Fibroblast of lung (primary cell): ENCODE data around the gene PRKAG1.

Experiments
- CTCF ChIP-seq, 2 donors: IDR thresholded peaks in 1 of 2; conservative IDR thresholded peaks in 1 of 2; 1 replicate in 1 of 2; 2 replicates in 1 of 2; pipeline ENCODE4 v1.5.1; 2011 to 2012; ENCODE audit warnings: low read length in 2 of 2, control low read depth in 1 of 2, inconsistent platforms in 1 of 2, low read depth in 1 of 2, mild to moderate bottlenecking in 1 of 2
- EZH2 ChIP-seq: IDR thresholded peaks from 2 replicates; pipeline ENCODE4 v1.5.1; 2012; ENCODE audit warnings: low read length, control low read depth, mild to moderate bottlenecking; ENCODE audit errors: missing control alignments

- TF ChIP-seq CTCF (conservative IDR thresholded peaks at IDR 0.05 in 1 of 2, IDR thresholded peaks at IDR 0.05 in 1 of 2; ENCODE audit: low read depth in 1 of 2, low read length in 2 of 2), result no peak
- no peak for TF ChIP-seq EZH2
Measured at GRCh38 chr12:49020441-49020840, 1.9 kb upstream of the PRKAG1 start.
